ENCODE measurements around the gene NUBP2. TPM values are rescaled to one million over a fixed set of nuclear protein-coding genes. Genes with fewer than 3 reads are reported as not detected.

The NUBP2 gene
- total and polyA plus RNA-seq, 10 of the 15 experiments (the other 5 are each of a cell fraction or from before 2014, with no cell fraction given): 1.9 to 129 (median 51.7) TPM

DNA sequence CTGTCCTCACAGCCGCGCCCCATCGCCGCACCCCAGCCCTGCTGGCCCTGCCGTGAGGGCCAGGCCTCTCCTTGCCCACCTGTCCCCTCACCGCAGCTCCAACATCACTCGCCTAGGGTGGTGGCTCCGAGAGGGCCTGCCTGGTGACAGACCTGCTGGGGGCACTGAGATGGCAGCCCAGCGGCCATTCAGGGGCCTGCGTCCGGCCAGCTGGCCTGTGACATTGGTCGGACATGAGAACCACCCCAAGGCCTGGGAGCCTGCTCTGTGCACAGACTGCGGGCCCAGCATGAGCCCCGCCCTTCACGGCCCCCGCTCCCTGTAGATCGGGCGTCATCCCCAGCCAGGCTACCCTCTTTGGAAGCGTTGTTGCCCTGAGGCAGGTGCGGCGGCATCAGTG lies 23.2 kb upstream of the NUBP2 start:
- RAD21 ChIA-PET (ENCODE audit: unreplicated experiment): no interaction called here
- Histone ChIP-seq H3K4me2 (ENCODE audit: control insufficient read depth, insufficient read depth) (no peak overlapping the region), H4K20me1 (ENCODE audit: control insufficient read depth, insufficient read depth) (no peaks in the 10 kb centered on the region), H3K27ac (ENCODE audit: control insufficient read depth, insufficient read depth) (no peak overlapping the region), H3K36me3 (ENCODE audit: control insufficient read depth in 2 of 2, insufficient read depth in 2 of 2, low read length in 1 of 2) (peaks cover 0 to 9% of the 10 kb centered on the region in 2 experiments; a peak in 3 of 4 replicates), H3K9ac (ENCODE audit: control insufficient read depth, insufficient read depth, low read length) (no peak overlapping the region), H3K4me1 (ENCODE audit: control insufficient read depth, insufficient read depth, low read length) (no peaks in the 10 kb centered on the region), H3K27me3 (replicated peaks in 1 of 2; ENCODE audit: control insufficient read depth in 2 of 2, insufficient read depth in 2 of 2, low read length in 1 of 2) (no peaks in the 10 kb centered on the region), H3K79me2 (ENCODE audit: control insufficient read depth, insufficient read depth, low read length) (no peaks in the 10 kb centered on the region), H3K9me3 (replicated peaks; ENCODE audit: control insufficient read depth, insufficient read depth, low read length) (no peaks in the 10 kb centered on the region), H2AFZ (ENCODE audit: control insufficient read depth, low read depth, low read length) (no peak overlapping the region), H3K4me3 (no peak overlapping the region)
- CTCF ChIA-PET: no interaction called here
- ATAC-seq (no peak), DNase-seq (ENCODE audit: low read depth, low spot score) (no peak), FAIRE-seq (no peak)
- POLR2A ChIA-PET: no interaction called here
- no TSS peak for BruUV-seq (replicated peaks)
- SMC1A ChIA-PET (ENCODE audit: uncharacterized antibody, unreplicated experiment): no interaction called here
- TF ChIP-seq EZH2 (IDR thresholded peaks at IDR 0.05; ENCODE audit: borderline replicate concordance, control insufficient read depth, low read depth, low read length): no peak
- TF ChIP-seq EED (IDR thresholded peaks at IDR 0.05; ENCODE audit: low read depth): no peak
- no peak for TF ChIP-seq ASH2L (IDR thresholded peaks at IDR 0.05; ENCODE audit: borderline replicate concordance, low read depth)
- TF ChIP-seq TCF3 (IDR thresholded peaks at IDR 0.05; ENCODE audit: borderline replicate concordance, insufficient read depth, low read depth, low read length): no peak
- intact Hi-C loops (cut with micrococcal nuclease; ENCODE audit: unreplicated experiment): no loop called here
- in situ Hi-C loops (cut with MboI): no loop called here
- whole genome bisulfite sequencing (ENCODE audit: insufficient coverage, insufficient replicate concordance, low lambda C conversion rate, missing lambda C conversion rate): 95% methylated on average over 17 of the region's 21 CpGs

DNA sequence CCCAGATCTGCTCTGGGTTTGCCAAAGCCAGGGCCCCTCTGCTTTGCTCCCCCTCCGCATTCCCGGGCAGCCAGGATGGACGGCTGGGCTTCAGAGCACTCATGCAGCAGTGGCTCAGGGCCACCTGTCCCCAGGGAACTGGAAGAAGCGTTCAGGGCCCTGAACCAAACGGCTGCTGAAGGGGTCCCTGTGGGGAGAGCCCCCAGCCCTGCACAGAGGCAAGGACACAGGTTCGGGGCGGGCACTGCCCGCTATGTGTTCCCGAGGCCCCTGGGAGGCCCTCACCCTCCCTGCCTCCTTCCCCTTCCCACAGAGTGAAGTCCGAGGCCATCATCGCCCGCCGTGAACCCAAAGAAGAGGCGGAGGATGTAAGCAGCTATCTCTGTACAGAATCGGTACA lies 21.8 kb upstream of the NUBP2 start:
- Histone ChIP-seq H3K27ac (ENCODE audit: control insufficient read depth, insufficient read depth) (no peak overlapping the region), H3K9ac (ENCODE audit: control insufficient read depth, insufficient read depth, low read length) (no peak overlapping the region), H3K4me1 (ENCODE audit: control insufficient read depth, insufficient read depth, low read length) (no peaks in the 10 kb centered on the region), H3K79me2 (ENCODE audit: control insufficient read depth, insufficient read depth, low read length) (no peaks in the 10 kb centered on the region), H3K36me3 (ENCODE audit: control insufficient read depth in 2 of 2, insufficient read depth in 2 of 2, low read length in 1 of 2) (peaks cover 0 to 14% of the 10 kb centered on the region in 2 experiments; a peak in 3 of 4 replicates), H4K20me1 (ENCODE audit: control insufficient read depth, insufficient read depth) (no peaks in the 10 kb centered on the region), H3K4me2 (ENCODE audit: control insufficient read depth, insufficient read depth) (no peak overlapping the region), H3K4me3 (no peak overlapping the region), H3K9me3 (replicated peaks; ENCODE audit: control insufficient read depth, insufficient read depth, low read length) (no peaks in the 10 kb centered on the region), H2AFZ (ENCODE audit: control insufficient read depth, low read depth, low read length) (no peak overlapping the region), H3K27me3 (replicated peaks in 1 of 2; ENCODE audit: control insufficient read depth in 2 of 2, insufficient read depth in 2 of 2, low read length in 1 of 2) (no peaks in the 10 kb centered on the region)
- BruUV-seq (replicated peaks): no TSS peak
- ChIA-PET POLR2A (no interaction called here), CTCF (no interaction called here), SMC1A (ENCODE audit: uncharacterized antibody, unreplicated experiment) (no interaction called here), RAD21 (ENCODE audit: unreplicated experiment) (no interaction called here)
- no peak for FAIRE-seq
- WGBS (ENCODE audit: insufficient coverage, insufficient replicate concordance, low lambda C conversion rate, missing lambda C conversion rate): 97% methylated on average over 11 of the region's 15 CpGs
- intact Hi-C loops (cut with micrococcal nuclease; ENCODE audit: unreplicated experiment): no loop called here
- in situ Hi-C loops (cut with MboI): no loop called here
- no peak for DNase-seq (ENCODE audit: low read depth, low spot score)
- ATAC-seq: no peak
- TF ChIP-seq MEF2A (IDR thresholded peaks at IDR 0.05; ENCODE audit: insufficient read depth, low read depth, low read length) (no peak), SMC3 (IDR thresholded peaks at IDR 0.05; ENCODE audit: borderline replicate concordance, low read length) (no peak), BCL11A (IDR thresholded peaks at IDR 0.05; ENCODE audit: low read depth, low read length) (no peak), EGR1 (IDR thresholded peaks at IDR 0.05; ENCODE audit: borderline replicate concordance in 1 of 2, low read depth in 2 of 2, low read length in 2 of 2) (no peak), HDGF (IDR thresholded peaks at IDR 0.05) (no peak), SMAD1 (IDR thresholded peaks at IDR 0.05; ENCODE audit: low read depth, partially characterized antibody) (no peak)
- TF ChIP-seq, protein P1, sequence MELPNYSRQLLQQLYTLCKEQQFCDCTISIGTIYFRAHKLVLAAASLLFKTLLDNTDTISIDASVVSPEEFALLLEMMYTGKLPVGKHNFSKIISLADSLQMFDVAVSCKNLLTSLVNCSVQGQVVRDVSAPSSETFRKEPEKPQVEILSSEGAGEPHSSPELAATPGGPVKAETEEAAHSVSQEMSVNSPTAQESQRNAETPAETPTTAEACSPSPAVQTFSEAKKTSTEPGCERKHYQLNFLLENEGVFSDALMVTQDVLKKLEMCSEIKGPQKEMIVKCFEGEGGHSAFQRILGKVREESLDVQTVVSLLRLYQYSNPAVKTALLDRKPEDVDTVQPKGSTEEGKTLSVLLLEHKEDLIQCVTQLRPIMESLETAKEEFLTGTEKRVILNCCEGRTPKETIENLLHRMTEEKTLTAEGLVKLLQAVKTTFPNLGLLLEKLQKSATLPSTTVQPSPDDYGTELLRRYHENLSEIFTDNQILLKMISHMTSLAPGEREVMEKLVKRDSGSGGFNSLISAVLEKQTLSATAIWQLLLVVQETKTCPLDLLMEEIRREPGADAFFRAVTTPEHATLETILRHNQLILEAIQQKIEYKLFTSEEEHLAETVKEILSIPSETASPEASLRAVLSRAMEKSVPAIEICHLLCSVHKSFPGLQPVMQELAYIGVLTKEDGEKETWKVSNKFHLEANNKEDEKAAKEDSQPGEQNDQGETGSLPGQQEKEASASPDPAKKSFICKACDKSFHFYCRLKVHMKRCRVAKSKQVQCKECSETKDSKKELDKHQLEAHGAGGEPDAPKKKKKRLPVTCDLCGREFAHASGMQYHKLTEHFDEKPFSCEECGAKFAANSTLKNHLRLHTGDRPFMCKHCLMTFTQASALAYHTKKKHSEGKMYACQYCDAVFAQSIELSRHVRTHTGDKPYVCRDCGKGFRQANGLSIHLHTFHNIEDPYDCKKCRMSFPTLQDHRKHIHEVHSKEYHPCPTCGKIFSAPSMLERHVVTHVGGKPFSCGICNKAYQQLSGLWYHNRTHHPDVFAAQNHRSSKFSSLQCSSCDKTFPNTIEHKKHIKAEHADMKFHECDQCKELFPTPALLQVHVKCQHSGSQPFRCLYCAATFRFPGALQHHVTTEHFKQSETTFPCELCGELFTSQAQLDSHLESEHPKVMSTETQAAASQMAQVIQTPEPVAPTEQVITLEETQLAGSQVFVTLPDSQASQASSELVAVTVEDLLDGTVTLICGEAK (IDR thresholded peaks at IDR 0.05; ENCODE audit: borderline replicate concordance): no peak
- TF ChIP-seq, protein P2, sequence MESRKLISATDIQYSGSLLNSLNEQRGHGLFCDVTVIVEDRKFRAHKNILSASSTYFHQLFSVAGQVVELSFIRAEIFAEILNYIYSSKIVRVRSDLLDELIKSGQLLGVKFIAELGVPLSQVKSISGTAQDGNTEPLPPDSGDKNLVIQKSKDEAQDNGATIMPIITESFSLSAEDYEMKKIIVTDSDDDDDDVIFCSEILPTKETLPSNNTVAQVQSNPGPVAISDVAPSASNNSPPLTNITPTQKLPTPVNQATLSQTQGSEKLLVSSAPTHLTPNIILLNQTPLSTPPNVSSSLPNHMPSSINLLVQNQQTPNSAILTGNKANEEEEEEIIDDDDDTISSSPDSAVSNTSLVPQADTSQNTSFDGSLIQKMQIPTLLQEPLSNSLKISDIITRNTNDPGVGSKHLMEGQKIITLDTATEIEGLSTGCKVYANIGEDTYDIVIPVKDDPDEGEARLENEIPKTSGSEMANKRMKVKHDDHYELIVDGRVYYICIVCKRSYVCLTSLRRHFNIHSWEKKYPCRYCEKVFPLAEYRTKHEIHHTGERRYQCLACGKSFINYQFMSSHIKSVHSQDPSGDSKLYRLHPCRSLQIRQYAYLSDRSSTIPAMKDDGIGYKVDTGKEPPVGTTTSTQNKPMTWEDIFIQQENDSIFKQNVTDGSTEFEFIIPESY (IDR thresholded peaks at IDR 0.05): no peak
